HS-5 (cell line): ENCODE results near the gene ADAMTS10.
"Not testable (repeated sequence)": the region's sequence is repeated elsewhere in the genome, so short reads cannot be mapped to it uniquely, and the experiment has no call there.

Experiments used
- DNase-seq: peaks from one replicate; pipeline ENCODE4 v3.0.0-alpha.2; 2012; ENCODE audit warnings: low read depth

ADAMTS10 gene

DNA sequence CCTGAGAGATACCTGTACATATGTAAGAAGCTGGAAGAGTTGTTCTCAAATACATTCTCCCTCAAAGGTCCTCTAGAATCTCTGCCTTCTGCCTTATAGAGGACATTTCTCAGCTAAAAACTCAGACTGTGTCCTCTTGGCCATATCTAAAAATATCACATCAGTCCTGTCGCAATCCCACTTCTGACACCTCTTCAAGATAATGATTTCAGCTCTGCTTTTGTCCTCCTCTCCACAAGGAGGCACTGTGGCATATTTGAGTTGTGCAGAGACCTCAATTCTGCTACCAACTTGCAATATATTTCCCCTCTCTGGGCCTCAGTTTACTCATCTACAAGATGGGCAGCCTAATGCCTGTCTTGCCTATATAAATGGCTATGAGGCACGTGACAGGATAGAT, 16.6 kb downstream of the ADAMTS10 start:
- DNase-seq = no peak

DNA sequence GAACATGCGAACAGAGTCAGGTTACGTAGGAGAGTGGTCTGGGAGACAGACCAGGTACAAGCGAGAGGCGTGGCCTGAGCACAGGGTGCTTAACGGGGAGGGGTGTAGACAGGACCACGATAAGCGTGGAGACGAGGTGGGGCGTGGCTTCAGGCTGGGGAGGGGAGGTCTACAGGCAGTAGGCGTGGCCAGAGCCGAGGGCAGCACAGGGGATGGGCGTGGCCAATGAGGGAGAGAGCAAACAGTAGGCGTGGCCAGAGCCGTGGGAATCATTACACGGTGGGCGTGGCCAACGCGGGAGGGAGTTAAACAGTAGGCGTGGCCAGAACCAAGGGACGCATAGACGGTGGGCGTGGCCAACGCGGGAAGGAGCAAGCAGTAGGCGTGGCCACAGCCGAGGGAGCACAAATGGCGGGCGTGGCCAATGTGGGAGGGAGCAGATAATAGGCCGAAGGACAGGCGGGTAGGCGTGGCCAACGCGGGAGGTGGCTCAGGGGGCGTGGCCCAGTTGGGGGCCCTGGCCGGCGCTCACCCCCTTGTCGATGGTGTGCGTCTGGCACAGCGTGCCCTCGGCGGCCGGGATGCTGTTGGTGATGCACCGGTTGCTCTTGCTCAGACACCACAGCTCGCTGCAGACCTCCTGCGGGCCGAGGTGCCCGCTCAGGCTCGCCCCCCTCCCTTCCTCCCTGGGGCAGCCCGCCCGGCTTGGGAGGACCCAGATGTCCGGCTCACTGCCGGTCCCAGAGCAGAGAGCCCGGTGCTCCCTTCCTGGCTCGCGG, 18.1 kb downstream of the ADAMTS10 start:
- DNase-seq = no peak

- DNase-seq = no peak
Measured at GRCh38 chr19:8589177-8589714, 21.3 kb downstream of the ADAMTS10 start.

DNA sequence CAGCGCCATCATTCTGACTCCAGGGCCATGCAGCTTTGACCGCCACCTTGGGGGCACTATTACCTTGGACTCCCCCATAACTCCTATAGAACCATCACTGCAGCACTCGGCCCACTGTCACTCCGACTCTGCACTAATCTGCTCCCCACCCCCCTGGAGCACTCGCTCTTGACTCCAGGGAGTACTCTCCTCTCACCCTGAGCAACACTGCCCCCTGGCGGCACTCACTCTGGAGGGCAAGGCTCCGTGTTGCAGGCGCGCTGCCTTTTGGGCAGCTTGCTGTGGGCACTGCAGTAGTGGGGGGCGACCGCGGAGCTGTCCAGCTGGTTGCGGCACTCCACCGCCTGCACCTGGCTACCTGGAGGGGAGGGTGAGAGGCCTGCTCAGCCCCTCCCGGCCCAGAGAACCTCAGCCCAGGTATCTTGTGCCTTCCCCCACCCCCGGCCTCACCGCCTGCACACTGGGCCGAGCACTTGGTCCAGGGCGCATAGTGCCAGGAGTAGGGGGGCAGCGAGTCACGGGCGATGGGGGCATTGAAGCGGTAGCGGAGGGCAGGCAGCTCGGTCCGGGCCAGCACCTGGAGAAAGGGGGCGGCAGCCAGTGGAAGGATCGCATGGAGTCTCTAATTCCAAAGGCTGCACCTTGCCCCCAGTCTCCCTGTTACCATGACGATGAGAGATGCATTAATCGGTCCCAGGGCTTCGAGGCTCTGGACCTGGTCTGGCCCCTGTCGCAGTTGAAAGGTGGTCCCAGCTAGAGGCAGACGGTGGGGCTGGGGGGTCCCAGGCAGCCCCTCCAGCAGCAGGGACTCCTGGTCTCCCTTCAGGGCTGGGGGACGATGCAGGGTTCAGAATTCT, 24.4 kb downstream of the ADAMTS10 start:
- no peak for DNase-seq

DNA sequence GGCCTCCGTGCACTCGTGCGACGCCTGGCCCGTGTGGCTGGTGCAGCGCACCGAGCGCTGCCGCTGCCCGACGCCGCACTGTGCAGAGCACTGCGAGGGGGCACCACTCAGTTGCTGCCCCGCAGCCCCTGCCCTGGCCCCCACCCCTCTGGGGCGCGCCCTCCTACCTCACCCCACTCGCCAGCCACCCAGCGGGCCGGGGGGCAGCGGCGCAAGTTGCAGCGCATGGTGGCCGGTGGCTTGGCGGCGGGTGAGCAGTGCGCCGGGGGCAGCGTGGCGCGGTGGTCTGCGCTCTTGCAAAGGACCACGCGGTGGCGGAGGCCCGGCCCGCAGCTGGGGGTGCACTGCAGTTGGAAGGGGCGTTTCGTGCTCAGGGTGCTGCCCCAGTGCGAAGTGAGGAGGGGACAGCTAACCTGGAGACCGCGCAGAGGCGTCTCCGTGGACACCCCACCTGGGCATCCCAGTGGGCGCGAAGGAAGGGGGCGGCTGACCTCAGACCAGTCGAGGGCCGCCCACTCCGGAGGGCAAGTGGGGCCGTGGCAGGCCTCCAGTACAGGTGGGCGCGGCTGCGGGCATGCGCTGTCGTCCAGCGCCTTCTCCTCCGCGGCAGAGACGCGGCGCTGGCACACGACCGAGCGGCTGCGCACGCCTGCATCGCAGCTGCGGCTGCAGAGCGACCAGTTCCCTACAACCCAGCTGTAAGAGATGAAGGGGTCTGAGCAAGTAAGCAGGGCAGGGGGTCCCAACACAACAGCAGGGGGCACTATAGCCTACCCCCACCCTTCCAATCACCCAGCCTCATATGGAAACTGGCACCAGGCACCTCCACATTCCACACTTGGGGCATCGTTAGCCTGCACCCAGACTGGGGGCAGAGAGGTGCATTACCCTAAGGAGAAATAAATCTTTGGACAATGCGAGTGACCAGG, 25.3 kb downstream of the ADAMTS10 start:
- no peak for DNase-seq

DNA sequence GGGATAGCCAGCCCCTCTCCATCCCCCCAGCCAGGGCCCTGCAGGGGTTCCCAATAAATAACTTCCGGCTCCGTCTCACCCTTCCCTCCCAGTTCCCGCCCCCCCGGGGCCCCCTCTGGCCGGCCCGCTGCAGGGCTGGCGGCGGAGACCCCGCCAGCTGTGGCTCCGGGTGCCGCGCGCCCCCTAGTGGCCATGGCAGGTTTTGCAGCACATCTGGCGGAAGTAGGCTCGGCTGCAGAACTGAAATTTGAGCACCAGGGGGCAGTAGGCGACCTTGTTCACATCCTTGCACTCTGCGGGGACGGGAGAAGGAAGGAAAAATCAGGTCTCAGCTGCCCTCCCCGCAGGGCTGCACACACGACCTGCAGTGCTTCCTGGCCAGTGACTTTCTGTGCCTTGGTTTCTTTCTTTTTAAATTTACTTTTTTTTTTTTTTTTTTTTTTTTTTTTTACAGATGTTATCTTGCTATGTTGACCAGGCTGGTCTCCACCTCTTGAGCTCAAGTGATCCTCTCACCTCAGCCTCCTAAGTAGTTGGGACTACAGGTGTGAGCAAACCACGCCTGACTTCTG, 29.7 kb downstream of the ADAMTS10 start:
- DNase-seq = no peak

GRCh38 chr19:8578642-8579265, 31.8 kb downstream of the ADAMTS10 start:
- no peak for DNase-seq

DNA sequence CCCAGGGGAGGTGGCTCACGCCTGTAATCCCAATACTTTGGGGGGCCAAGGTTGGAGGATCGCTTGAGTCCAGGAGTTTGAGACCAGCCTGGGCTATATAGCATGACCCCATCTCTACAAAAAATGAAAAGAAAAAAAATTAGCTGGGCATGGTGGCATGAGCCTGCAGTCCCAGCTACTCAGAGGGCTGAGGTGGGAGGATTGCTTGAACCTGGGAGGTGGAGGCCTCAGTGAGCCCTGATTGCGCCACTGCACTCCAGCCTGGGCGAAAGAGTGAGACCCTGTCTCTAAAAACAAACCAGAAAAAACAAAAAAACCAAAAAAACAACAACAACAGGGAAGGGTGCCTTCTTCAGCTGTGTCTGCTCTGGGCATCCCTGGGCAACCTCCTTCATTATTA, 32.8 kb downstream of the ADAMTS10 start:
- DNase-seq = no peak

- no peak for DNase-seq
Measured at GRCh38 chr19:8577247-8577646, 33.3 kb downstream of the ADAMTS10 start, which contains the start of gene MYO1F. Gene MYO1F (minus strand): TSS chr19:8577442. CDS start chr19:8577309, 133 bp downstream.

GRCh38 chr19:8576273-8576993, 34.1 kb downstream of the ADAMTS10 start:
- DNase-seq = no peak

GRCh38 chr19:8575467-8575997, 35.0 kb downstream of the ADAMTS10 start:
- DNase-seq = no peak

DNA sequence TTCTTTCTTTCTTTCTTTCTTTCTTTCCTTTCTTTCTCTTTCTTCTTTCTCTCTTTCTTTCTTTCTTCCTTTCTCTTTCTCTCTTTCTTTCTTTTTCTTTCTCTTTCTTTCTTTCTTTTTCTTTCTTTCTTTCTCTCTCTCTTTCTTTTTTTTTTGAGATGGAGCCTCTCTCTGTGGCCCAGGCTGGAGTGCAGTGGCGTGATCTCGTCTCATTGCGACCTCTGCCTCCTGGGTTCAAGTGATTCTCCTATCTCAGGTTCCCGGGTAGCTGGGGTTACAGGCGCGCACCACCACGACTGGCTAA, 35.9 kb downstream of the ADAMTS10 start:
- not testable (repeated sequence) for DNase-seq

DNA sequence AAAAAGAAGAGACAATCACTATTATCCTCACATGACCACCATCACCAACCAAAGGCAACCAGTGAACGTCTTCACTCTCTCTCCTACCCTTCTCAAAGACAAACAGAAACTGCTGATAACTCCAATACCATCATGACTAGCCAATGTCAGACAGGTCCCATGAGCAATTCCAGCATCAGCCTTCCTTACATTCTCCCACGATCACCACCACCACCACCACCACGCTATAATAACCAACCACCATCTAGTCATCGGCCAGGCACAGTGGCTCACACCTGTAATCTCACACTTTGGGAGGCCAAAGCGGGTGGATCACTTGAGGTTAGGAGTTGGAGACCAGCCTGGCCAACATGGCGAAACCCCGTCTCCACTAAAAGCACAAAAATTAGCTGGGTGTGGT, 37.2 kb downstream of the ADAMTS10 start:
- no peak for DNase-seq

DNA sequence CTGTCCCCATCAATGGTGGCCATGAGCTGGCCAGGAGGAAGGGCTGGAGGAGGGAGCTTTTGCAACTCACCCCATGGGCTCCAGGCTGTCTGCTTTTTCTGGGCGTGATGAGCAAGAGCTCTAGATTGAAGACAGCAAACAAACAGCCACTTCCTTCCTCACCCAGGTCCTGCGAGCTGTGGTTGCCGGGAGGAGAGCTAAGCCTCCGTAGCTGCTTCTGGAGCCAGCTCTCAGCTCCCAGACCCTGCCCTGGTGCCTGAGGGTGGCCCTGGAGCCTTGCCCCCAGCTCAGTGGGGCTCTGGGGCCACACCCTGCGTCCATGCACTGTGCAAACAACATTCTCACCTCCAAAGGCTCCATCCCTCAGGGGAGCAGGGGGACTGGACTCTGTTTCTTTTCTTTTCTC, 39.5 kb downstream of the ADAMTS10 start:
- no peak for DNase-seq

- DNase-seq = peak; percentile 74
Measured at GRCh38 chr19:8569066-8569771, 41.3 kb downstream of the ADAMTS10 start.

- no peak for DNase-seq
Measured at GRCh38 chr19:8567522-8568172, 42.9 kb downstream of the ADAMTS10 start.

GRCh38 chr19:8566855-8567254, 43.7 kb downstream of the ADAMTS10 start:
- no peak for DNase-seq

DNA sequence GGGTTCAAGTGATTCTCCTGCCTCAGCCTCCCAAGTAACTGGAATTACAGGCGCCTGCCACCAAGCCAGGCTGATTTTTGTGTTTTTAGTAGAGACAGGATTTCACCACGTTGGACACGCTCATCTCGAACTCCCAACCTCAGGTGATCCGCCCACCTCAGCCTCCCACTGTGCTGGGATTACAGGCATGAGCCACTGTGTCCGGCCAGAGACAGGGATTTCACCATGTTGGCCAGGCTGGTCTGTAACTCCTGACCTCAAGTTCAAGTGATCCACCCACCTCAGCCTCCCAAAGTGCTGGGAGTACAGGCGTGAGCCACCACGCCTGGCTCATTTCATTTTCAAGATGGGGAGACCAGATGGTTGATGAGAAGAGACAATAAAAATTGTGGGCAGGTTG, 45.6 kb downstream of the ADAMTS10 start:
- not testable (repeated sequence) for DNase-seq
